Measurements from ENCODE around the gene UNC79.

The UNC79 gene

DNA sequence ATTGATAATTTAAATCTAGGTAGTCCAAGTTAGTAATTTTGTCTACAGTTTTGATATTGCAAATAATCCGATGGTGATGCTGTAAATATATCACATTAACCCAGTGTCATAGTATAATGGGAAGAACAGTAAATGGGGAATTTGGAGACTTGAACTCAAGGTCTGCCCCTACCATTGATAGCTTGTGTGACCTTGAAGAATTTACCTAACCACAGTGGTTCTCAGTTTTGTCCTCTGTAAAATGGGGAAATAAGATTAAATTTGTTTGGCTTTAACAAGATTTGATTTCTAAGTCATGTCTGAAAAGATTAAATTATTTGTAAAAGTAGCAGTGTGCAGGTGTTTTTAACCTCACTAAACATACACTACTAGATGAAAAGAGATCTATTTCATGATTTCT, 100.9 kb downstream of the UNC79 start:
- no peak for TF ChIP-seq POLR2AphosphoS5 (IDR thresholded peaks at IDR 0.05; ENCODE audit: low read depth, low read length)
- TF ChIP-seq SIN3A (IDR thresholded peaks at IDR 0.05; ENCODE audit: borderline replicate concordance, insufficient read depth, low read length) = no peak
- TF ChIP-seq FOXP2 (optimal IDR thresholded peaks at IDR 0.05; ENCODE audit: borderline replicate concordance, extremely low read depth, extremely low read length, insufficient read depth) = no peak
- TF ChIP-seq, protein P1, sequence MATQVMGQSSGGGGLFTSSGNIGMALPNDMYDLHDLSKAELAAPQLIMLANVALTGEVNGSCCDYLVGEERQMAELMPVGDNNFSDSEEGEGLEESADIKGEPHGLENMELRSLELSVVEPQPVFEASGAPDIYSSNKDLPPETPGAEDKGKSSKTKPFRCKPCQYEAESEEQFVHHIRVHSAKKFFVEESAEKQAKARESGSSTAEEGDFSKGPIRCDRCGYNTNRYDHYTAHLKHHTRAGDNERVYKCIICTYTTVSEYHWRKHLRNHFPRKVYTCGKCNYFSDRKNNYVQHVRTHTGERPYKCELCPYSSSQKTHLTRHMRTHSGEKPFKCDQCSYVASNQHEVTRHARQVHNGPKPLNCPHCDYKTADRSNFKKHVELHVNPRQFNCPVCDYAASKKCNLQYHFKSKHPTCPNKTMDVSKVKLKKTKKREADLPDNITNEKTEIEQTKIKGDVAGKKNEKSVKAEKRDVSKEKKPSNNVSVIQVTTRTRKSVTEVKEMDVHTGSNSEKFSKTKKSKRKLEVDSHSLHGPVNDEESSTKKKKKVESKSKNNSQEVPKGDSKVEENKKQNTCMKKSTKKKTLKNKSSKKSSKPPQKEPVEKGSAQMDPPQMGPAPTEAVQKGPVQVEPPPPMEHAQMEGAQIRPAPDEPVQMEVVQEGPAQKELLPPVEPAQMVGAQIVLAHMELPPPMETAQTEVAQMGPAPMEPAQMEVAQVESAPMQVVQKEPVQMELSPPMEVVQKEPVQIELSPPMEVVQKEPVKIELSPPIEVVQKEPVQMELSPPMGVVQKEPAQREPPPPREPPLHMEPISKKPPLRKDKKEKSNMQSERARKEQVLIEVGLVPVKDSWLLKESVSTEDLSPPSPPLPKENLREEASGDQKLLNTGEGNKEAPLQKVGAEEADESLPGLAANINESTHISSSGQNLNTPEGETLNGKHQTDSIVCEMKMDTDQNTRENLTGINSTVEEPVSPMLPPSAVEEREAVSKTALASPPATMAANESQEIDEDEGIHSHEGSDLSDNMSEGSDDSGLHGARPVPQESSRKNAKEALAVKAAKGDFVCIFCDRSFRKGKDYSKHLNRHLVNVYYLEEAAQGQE (IDR thresholded peaks at IDR 0.05; ENCODE audit: insufficient read depth in 1 of 2, low read depth in 2 of 2, low read length in 2 of 2) = no peak
- no peak for TF ChIP-seq TAF1 (IDR thresholded peaks at IDR 0.05; ENCODE audit: borderline replicate concordance, insufficient read depth, low read length)

DNA sequence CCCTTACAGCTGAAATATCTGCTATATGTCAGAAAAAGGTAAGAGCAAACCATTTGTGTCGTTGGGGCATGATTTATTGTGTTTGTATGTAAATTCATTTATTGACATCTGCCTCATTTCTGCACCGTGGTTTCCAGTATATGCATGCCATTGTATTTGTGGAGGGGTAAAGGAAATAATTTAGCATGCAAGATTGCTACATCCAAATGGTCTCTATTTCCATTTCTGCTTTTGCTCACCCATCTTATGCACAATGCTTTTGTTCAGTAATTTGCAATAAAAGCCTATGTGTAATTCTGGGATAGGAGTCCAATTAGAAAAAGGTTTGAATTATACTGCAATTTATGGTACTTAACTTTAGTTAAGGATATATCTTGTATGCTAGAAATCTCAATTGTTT, 101.8 kb downstream of the UNC79 start:
- TF ChIP-seq SIN3A (IDR thresholded peaks at IDR 0.05; ENCODE audit: borderline replicate concordance, insufficient read depth, low read length) (no peak), FOXP2 (optimal IDR thresholded peaks at IDR 0.05; ENCODE audit: borderline replicate concordance, extremely low read depth, extremely low read length, insufficient read depth) (no peak), TAF1 (IDR thresholded peaks at IDR 0.05; ENCODE audit: borderline replicate concordance, insufficient read depth, low read length) (no peak), POLR2AphosphoS5 (IDR thresholded peaks at IDR 0.05; ENCODE audit: low read depth, low read length) (no peak)
- TF ChIP-seq, protein P1 (IDR thresholded peaks at IDR 0.05; ENCODE audit: insufficient read depth in 1 of 2, low read depth in 2 of 2, low read length in 2 of 2) = no peak

DNA sequence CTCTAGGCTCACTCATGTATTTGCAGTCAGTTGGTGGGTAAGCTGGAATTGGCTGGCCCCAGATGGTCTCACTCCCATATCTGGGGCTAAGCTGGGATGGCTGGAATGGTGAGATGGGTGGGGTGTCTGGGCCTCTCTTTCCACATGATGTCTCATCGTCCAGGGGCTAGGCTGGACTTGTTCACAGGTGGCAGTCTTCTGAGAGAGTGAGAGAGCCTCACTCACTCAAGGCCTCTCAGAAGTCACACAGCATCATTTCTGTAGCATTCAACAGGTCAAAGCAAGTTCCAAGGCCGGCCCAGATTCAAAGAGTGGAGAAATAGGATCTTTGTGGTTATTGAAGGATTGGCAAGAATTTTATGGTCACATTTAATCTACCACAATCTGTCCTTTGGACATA, 102.7 kb downstream of the UNC79 start:
- TF ChIP-seq FOXP2 (optimal IDR thresholded peaks at IDR 0.05; ENCODE audit: borderline replicate concordance, extremely low read depth, extremely low read length, insufficient read depth) (no peak), SIN3A (IDR thresholded peaks at IDR 0.05; ENCODE audit: borderline replicate concordance, insufficient read depth, low read length) (no peak), POLR2AphosphoS5 (IDR thresholded peaks at IDR 0.05; ENCODE audit: low read depth, low read length) (no peak), TAF1 (IDR thresholded peaks at IDR 0.05; ENCODE audit: borderline replicate concordance, insufficient read depth, low read length) (no peak)
- TF ChIP-seq, protein P1 (IDR thresholded peaks at IDR 0.05; ENCODE audit: insufficient read depth in 1 of 2, low read depth in 2 of 2, low read length in 2 of 2) = no peak

DNA sequence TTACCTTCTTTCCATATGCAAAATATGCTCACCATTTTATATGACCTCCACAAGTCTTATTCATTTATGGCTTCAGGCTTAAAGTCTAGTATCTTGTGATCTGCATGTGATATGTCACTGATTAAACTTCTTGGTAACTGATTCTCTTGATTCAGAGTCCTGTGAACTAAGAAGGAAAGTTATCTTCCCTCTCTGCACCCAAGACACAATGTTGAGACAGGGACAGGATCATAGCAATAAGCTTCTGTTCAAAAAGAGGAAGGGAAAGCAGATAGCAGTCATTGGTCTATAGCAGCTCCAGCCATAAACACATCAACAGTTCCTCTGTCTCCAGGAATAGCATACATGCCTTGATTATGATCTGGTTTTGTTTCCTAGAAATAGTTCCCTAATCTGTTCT, 103.1 kb downstream of the UNC79 start:
- TF ChIP-seq SIN3A (IDR thresholded peaks at IDR 0.05; ENCODE audit: borderline replicate concordance, insufficient read depth, low read length) = no peak
- TF ChIP-seq, protein P1 (IDR thresholded peaks at IDR 0.05; ENCODE audit: insufficient read depth in 1 of 2, low read depth in 2 of 2, low read length in 2 of 2) = no peak
- TF ChIP-seq POLR2AphosphoS5 (IDR thresholded peaks at IDR 0.05; ENCODE audit: low read depth, low read length) = no peak
- TF ChIP-seq FOXP2 (optimal IDR thresholded peaks at IDR 0.05; ENCODE audit: borderline replicate concordance, extremely low read depth, extremely low read length, insufficient read depth) = no peak
- TF ChIP-seq TAF1 (IDR thresholded peaks at IDR 0.05; ENCODE audit: borderline replicate concordance, insufficient read depth, low read length) = no peak

DNA sequence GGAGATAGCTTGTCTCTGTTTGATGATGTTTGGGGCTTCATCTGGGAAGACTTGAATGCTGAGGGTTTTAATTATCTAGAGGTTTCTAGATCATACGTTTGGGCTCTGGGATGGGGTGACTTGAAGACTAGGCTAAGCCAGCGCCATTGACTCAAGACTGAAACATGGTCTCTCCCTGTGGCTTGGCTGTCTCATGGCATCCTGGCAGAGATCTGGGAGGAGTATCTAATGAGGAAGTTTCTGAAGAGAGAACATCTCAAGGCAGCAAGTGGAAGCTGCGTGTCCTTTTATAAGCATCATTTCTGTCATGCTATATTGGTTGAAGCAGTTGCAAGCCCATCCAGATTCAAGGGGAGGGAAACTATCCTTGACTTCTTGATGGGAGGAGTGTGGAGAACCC, 104.8 kb downstream of the UNC79 start:
- TF ChIP-seq SIN3A (IDR thresholded peaks at IDR 0.05; ENCODE audit: borderline replicate concordance, insufficient read depth, low read length) = no peak
- TF ChIP-seq FOXP2 (optimal IDR thresholded peaks at IDR 0.05; ENCODE audit: borderline replicate concordance, extremely low read depth, extremely low read length, insufficient read depth) = no peak
- TF ChIP-seq TAF1 (IDR thresholded peaks at IDR 0.05; ENCODE audit: borderline replicate concordance, insufficient read depth, low read length) = no peak
- no peak for TF ChIP-seq POLR2AphosphoS5 (IDR thresholded peaks at IDR 0.05; ENCODE audit: low read depth, low read length)
- TF ChIP-seq, protein P1 (IDR thresholded peaks at IDR 0.05; ENCODE audit: insufficient read depth in 1 of 2, low read depth in 2 of 2, low read length in 2 of 2) = no peak

Data from PFSK-1 (cell line).